K562 (cell line): ENCODE data around the gene GLRX. TPM values are rescaled to one million over a fixed set of nuclear protein-coding genes. Genes with fewer than 3 reads are reported as not detected.

Source experiments
- ATAC-seq: fragments of 200-7000 bp; cut with Tn5 transposase; 3 replicates; pipeline ENCODE4 v1.9.1; 2020; ENCODE audit warnings: moderate library complexity
- BruUV-seq: library from RNA; stranded (reverse); fragments of 400-500 nt; replicated peaks from 2 replicates; lab custom pipeline; 2021; lab: Mats Ljungman, UMichigan
- CTCF ChIA-PET: fragments of 300-600 bp; formaldehyde crosslinking; extraction: SDS; loops from one replicate; lab custom pipeline; 2021; ENCODE audit warnings: low intra/inter-chr PET ratio; lab: Yijun Ruan, JAX
- POLR2A ChIA-PET: fragments of 300-600, 350-650 bp; sonication (Branson Sonifier 250); formaldehyde crosslinking; extraction: SDS; loops from one replicate; lab custom pipeline; 2021; ENCODE audit warnings: antibody characterized with exemption, inconsistent platforms; lab: Yijun Ruan, JAX
- DNase-seq, 4 experiments: peaks; one replicate each; pipeline versions ENCODE4 v3.0.0 to v3.0.0-alpha.2; 2011 to 2018; ENCODE audit warnings: low spot score in 3 of 4, mixed read lengths in 3 of 4; ENCODE audit errors: extremely low read depth in 1 of 4
- FAIRE-seq: peaks from 2 replicates; lab custom pipeline; 2011; peaks lifted over from hg19 to GRCh38; lab: Jason Lieb, UNC
- H2AFZ ChIP-seq: 2 replicates; pipeline ENCODE4 v1.6.0; 2011; ENCODE audit warnings: low read depth, low read length, control low read depth, inconsistent platforms
- H3K27ac ChIP-seq: fragments of 200-600 bp; 3 replicates; pipeline ENCODE4 v1.8.0; 2011; ENCODE audit warnings: low read depth, mild to moderate bottlenecking, control low read depth, inconsistent platforms, low read length, moderate library complexity, mixed read lengths; ENCODE audit errors: extremely low read depth
- H3K27me3 ChIP-seq, 2 experiments: fragments of 300-600 bp in 1 of 2; 2 replicates in 1 of 2; 3 replicates in 1 of 2; pipeline versions ENCODE4 v1.6.0 to v1.8.0; 2011; ENCODE audit warnings: inconsistent platforms in 2 of 2, low read length in 2 of 2, mild to moderate bottlenecking in 1 of 2, mixed read lengths in 1 of 2, moderate library complexity in 1 of 2; ENCODE audit not compliant: control insufficient read depth in 2 of 2, insufficient read depth in 2 of 2
- H3K36me3 ChIP-seq: fragments of 300-600 bp; 3 replicates; pipeline ENCODE4 v1.8.0; 2011; ENCODE audit warnings: mild to moderate bottlenecking, low read length, inconsistent platforms; ENCODE audit not compliant: control insufficient read depth, insufficient read depth
- H3K4me1 ChIP-seq, 2 experiments: fragments of 200-600 bp in 1 of 2; replicated peaks in 1 of 2; 2 replicates in 1 of 2; 3 replicates in 1 of 2; pipeline versions ENCODE4 v1.5.1 to v1.8.0; 2011; ENCODE audit warnings: inconsistent platforms in 2 of 2, low read length in 2 of 2, mild to moderate bottlenecking in 1 of 2, mixed read lengths in 1 of 2, moderate library complexity in 1 of 2; ENCODE audit not compliant: control insufficient read depth in 2 of 2, insufficient read depth in 2 of 2
- H3K4me2 ChIP-seq: 2 replicates; pipeline ENCODE4 v1.6.1; 2011; ENCODE audit warnings: low read length, control low read depth, inconsistent platforms, mixed read lengths; ENCODE audit not compliant: insufficient read depth
- H3K4me3 ChIP-seq: fragments of 200-600 bp; sonication (generic), shearing (Covaris generic); 2 replicates; pipeline ENCODE4 v1.5.1; 2016; ENCODE audit warnings: control low read depth, inconsistent platforms
- H3K79me2 ChIP-seq: fragments of 200-600 bp; 3 replicates; pipeline ENCODE4 v1.8.0; 2011; ENCODE audit warnings: low read length, inconsistent platforms; ENCODE audit not compliant: control insufficient read depth, insufficient read depth
- H3K9ac ChIP-seq, 2 experiments: 2 replicates each; pipeline versions ENCODE4 v1.6.0 to v1.6.1; 2011; ENCODE audit warnings: low read depth in 2 of 2, low read length in 2 of 2, control low read depth in 1 of 2, inconsistent platforms in 1 of 2, mild to moderate bottlenecking in 1 of 2, mixed read lengths in 1 of 2; ENCODE audit not compliant: insufficient read depth in 1 of 2
- H3K9me1 ChIP-seq: one replicate; pipeline ENCODE4 v1.6.0; 2011; ENCODE audit warnings: inconsistent platforms, mild to moderate bottlenecking, low read length, moderate library complexity; ENCODE audit not compliant: control insufficient read depth, insufficient read depth
- H3K9me3 ChIP-seq: replicated peaks from 2 replicates; pipeline ENCODE4 v1.5.1; 2011; ENCODE audit warnings: low read depth, low read length, inconsistent platforms; ENCODE audit not compliant: control insufficient read depth, insufficient read depth
- H4K20me1 ChIP-seq: replicated peaks from 2 replicates; pipeline ENCODE4 v1.6.1; 2011; ENCODE audit warnings: low read length, inconsistent platforms, mixed read lengths; ENCODE audit not compliant: control insufficient read depth, insufficient read depth
- CBFA2T2 ChIP-seq: fragments of 450-650 bp; conservative IDR thresholded peaks from 2 replicates; pipeline ENCODE4 v1.6.1; 2017; ENCODE audit warnings: mild to moderate bottlenecking
- ETS2 ChIP-seq: IDR thresholded peaks from 2 replicates; pipeline ENCODE4 v1.6.1; 2016; ENCODE audit warnings: borderline replicate concordance, missing genetic modification characterization, mild to moderate bottlenecking, moderate library complexity, missing compliant biosample characterization; ENCODE audit not compliant: poor library complexity, severe bottlenecking
- ILK ChIP-seq: fragments of 450-650 bp; IDR thresholded peaks from 2 replicates; pipeline ENCODE4 v1.6.1; 2016; ENCODE audit warnings: missing genetic modification characterization, low read depth, mild to moderate bottlenecking, missing compliant biosample characterization, moderate library complexity, borderline replicate concordance
- POLR3A ChIP-seq: IDR thresholded peaks from 2 replicates; pipeline ENCODE4 v1.6.1; 2011; ENCODE audit warnings: borderline replicate concordance, mild to moderate bottlenecking, moderate library complexity; ENCODE audit not compliant: insufficient read length, insufficient read depth; ENCODE audit errors: extremely low read depth
- SAFB ChIP-seq: fragments of 200-400 bp; formaldehyde crosslinking; IDR thresholded peaks from 2 replicates; pipeline ENCODE4 v1.6.1; 2017; ENCODE audit warnings: low read depth, low read length, borderline replicate concordance
- TCF7 ChIP-seq: sonication (generic); IDR thresholded peaks from 2 replicates; pipeline ENCODE4 v1.6.1; 2016; ENCODE audit warnings: antibody characterized with exemption, borderline replicate concordance
- YBX1 ChIP-seq: fragments of 450-650 bp; IDR thresholded peaks from 2 replicates; pipeline ENCODE4 v1.7.1; 2016; ENCODE audit warnings: mild to moderate bottlenecking
- ZEB2 ChIP-seq: fragments of 450-650 bp; IDR thresholded peaks from 2 replicates; pipeline ENCODE4 v1.6.1; 2016
- ZNF764 ChIP-seq: fragments of 250-450 bp; sonication (Bioruptor Pico); IDR thresholded peaks from 2 replicates; pipeline ENCODE4 v1.4.0; 2020; ENCODE audit warnings: low read depth, mild to moderate bottlenecking, moderate library complexity
- WGBS: fragments of 100-300 bp; shearing (Covaris generic); methylation state at CpG from one replicate; pipeline ENCODE4 v1.1.6; 2016; ENCODE audit warnings: low coverage, mixed read lengths; ENCODE audit not compliant: insufficient coverage; ENCODE audit errors: missing lambda C conversion rate; 5-methylcytosine and 5-hydroxymethylcytosine counted together
- in situ Hi-C: fragments of 300-500 bp; cut with MboI; formaldehyde crosslinking; loops from 4 replicates; pipeline ENCODE4 v1.15.0; 2018; ENCODE audit warnings: inconsistent platforms, mixed read lengths
- intact Hi-C: fragments of 100-400 bp; cut with micrococcal nuclease; formaldehyde crosslinking; loops from 2 replicates; pipeline ENCODE4 v1.14.2; 2022
- polyA plus RNA-seq, 8 experiments: library from polyadenylated mRNA; depleted of rRNA in 4 of 8; stranded (reverse) in 5 of 8; unstranded in 3 of 8; fragments of >200 nt; fragmentation: Nextera tagmentation in 2 of 8; fragmentation: Illumina TruSeq in 1 of 8; extraction: Ambion mirVana in 2 of 8; extraction: Trizol in 1 of 8; gene quantifications; 2 replicates each; pipeline versions ENCODE4 v1.2.1 to v1.2.3, GENCODE V29; 2011 to 2014; ENCODE audit warnings: inconsistent platforms in 1 of 8, missing spikeins in 1 of 8
- total RNA-seq, 7 experiments: library from RNA; depleted of rRNA in 6 of 7; stranded (reverse); fragments of >200 nt in 6 of 7; fragmentation: Illumina TruSeq in 2 of 7; extraction: Trizol in 2 of 7; gene quantifications; 2 replicates each; pipeline versions ENCODE4 v1.2.1 to v1.2.3, GENCODE V29; 2011 to 2021; ENCODE audit warnings: low replicate concordance in 1 of 7
- TF ChIP-seq, protein P1 (sequence below): sonication (generic); formaldehyde crosslinking; IDR thresholded peaks from 2 replicates; pipeline ENCODE4 v1.8.0; 2022; ENCODE audit warnings: missing genetic modification reagents, mild to moderate bottlenecking, borderline replicate concordance
- TF ChIP-seq, protein P2 (sequence below): fragments of 250-450 bp; sonication (Bioruptor Pico); IDR thresholded peaks from 2 replicates; pipeline ENCODE4 v1.5.0; 2020; ENCODE audit warnings: mild to moderate bottlenecking, borderline replicate concordance
- TF ChIP-seq, protein P3 (sequence below): sonication (generic); formaldehyde crosslinking; IDR thresholded peaks from 2 replicates; pipeline ENCODE4 v1.8.0; 2022; ENCODE audit warnings: missing genetic modification reagents, mild to moderate bottlenecking, borderline replicate concordance
- TF ChIP-seq, protein P4 (sequence below): fragments of 200-800 bp; sonication (Bioruptor generic); IDR thresholded peaks from 2 replicates; pipeline ENCODE4 v1.6.1; 2017; ENCODE audit warnings: missing genetic modification characterization, missing compliant biosample characterization

Gene GLRX
- total and polyA plus RNA-seq, 9 of the 15 experiments (the other 6 are each of a cell fraction or from before 2014, with no cell fraction given) = 2.3 to 11.2 (median 4.6) TPM

DNA sequence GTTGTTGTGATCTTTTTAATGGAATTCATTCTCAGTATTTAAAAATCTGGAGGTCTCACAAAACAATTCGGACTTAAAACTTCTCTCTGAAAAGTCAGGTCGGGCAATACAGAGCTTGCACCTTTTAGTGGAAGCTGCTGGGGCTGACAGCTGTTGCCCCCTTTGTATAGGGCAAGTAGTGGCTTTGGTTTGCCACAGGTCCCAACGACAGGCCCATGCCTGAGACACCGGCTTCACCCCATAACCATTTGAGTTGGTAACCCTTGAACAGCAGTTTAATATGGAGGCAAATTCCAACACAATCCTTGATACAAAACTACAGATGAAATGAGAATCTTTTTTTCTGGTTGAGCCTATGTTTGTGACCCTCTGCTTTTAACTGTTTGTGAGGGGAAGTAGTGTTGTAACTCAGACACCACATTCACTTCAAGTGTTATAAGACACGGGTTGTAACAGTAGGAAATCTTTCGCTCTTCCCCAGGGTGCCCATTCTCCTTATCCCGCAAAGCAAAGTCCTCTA is 752 bp upstream of the GLRX start (continued):
- TF ChIP-seq, protein P1, sequence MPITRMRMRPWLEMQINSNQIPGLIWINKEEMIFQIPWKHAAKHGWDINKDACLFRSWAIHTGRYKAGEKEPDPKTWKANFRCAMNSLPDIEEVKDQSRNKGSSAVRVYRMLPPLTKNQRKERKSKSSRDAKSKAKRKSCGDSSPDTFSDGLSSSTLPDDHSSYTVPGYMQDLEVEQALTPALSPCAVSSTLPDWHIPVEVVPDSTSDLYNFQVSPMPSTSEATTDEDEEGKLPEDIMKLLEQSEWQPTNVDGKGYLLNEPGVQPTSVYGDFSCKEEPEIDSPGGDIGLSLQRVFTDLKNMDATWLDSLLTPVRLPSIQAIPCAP = no peak
- TF ChIP-seq, protein P2, sequence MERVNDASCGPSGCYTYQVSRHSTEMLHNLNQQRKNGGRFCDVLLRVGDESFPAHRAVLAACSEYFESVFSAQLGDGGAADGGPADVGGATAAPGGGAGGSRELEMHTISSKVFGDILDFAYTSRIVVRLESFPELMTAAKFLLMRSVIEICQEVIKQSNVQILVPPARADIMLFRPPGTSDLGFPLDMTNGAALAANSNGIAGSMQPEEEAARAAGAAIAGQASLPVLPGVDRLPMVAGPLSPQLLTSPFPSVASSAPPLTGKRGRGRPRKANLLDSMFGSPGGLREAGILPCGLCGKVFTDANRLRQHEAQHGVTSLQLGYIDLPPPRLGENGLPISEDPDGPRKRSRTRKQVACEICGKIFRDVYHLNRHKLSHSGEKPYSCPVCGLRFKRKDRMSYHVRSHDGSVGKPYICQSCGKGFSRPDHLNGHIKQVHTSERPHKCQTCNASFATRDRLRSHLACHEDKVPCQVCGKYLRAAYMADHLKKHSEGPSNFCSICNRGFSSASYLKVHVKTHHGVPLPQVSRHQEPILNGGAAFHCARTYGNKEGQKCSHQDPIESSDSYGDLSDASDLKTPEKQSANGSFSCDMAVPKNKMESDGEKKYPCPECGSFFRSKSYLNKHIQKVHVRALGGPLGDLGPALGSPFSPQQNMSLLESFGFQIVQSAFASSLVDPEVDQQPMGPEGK (CRISPR knock-in tag) = no peak

DNA sequence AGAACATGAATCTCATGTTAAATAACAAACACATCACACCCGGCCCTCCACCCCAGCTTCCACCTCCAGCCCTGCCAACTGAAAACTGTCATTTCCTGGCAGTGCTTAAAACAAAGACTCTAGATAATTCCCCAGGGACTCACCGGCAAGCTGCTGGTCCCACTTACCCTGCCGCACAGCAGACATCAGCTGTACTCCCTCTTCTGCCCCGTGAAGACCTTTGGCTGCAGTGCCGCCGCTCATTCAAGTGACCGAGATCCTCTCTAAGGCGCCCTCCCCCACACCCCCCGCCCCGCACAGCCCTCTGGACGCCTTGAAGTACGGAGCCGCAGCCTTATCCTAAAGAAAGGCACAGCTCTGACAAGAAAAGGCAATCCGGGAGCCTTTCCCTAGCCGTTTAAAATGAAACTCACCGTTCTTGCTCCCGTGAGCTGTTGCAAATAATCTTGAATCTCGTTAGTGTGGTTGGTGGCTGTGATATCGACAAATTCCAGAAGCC is 434 bp downstream of the GLRX start:
- Histone ChIP-seq H3K36me3 (no peaks in the 10 kb centered on the region), H3K79me2 (no peaks in the 10 kb centered on the region), H3K9me1 (no peaks in the 10 kb centered on the region), H3K27me3 (no peaks in the 10 kb centered on the region), H4K20me1 (no peaks in the 10 kb centered on the region), H3K4me1 (peaks cover 31 to 36% of the 10 kb centered on the region in 2 experiments; a peak in 4 of 5 replicates), H3K4me2 (peak overlapping the region; percentile 80), H3K9ac (peak overlapping the region; percentile 52 to 88; a peak in 3 of 4 replicates), H2AFZ (peak overlapping the region; percentile 95), H3K9me3 (no peaks in the 10 kb centered on the region), H3K4me3 (peak overlapping the region; percentile 48), H3K27ac (peak overlapping the region; percentile 41)
- no TSS peak for BruUV-seq
- CTCF ChIA-PET = no interaction called here
- FAIRE-seq (no peak), DNase-seq (peak; percentile 60 to 80 (median 71)), ATAC-seq (peak; percentile 84)
- WGBS = 2% methylated on average over 19 of the region's 19 CpGs
- intact Hi-C loops = no loop called here
- POLR2A ChIA-PET = interaction anchor here (0.6 to 1.5 kb wide), 8 partner anchors 10 to 175 kb away, joined by 3 to 6 read pairs (median 4); partner anchors contain the start of gene RFESD
- in situ Hi-C loops = no loop called here
- TF ChIP-seq CBFA2T2 (no peak), ILK (tag) (no peak), ETS2 (tag) (no peak), YBX1 (no peak), TCF7 (no peak), ZNF764 (CRISPR knock-in tag) (no peak), SAFB (no peak), POLR3A (no peak), ZEB2 (no peak)
- TF ChIP-seq, protein P3, sequence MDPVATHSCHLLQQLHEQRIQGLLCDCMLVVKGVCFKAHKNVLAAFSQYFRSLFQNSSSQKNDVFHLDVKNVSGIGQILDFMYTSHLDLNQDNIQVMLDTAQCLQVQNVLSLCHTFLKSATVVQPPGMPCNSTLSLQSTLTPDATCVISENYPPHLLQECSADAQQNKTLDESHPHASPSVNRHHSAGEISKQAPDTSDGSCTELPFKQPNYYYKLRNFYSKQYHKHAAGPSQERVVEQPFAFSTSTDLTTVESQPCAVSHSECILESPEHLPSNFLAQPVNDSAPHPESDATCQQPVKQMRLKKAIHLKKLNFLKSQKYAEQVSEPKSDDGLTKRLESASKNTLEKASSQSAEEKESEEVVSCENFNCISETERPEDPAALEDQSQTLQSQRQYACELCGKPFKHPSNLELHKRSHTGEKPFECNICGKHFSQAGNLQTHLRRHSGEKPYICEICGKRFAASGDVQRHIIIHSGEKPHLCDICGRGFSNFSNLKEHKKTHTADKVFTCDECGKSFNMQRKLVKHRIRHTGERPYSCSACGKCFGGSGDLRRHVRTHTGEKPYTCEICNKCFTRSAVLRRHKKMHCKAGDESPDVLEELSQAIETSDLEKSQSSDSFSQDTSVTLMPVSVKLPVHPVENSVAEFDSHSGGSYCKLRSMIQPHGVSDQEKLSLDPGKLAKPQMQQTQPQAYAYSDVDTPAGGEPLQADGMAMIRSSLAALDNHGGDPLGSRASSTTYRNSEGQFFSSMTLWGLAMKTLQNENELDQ (CRISPR knock-in tag) = no peak
- TF ChIP-seq, protein P4, sequence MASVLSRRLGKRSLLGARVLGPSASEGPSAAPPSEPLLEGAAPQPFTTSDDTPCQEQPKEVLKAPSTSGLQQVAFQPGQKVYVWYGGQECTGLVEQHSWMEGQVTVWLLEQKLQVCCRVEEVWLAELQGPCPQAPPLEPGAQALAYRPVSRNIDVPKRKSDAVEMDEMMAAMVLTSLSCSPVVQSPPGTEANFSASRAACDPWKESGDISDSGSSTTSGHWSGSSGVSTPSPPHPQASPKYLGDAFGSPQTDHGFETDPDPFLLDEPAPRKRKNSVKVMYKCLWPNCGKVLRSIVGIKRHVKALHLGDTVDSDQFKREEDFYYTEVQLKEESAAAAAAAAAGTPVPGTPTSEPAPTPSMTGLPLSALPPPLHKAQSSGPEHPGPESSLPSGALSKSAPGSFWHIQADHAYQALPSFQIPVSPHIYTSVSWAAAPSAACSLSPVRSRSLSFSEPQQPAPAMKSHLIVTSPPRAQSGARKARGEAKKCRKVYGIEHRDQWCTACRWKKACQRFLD (CRISPR knock-in tag) = 0 out of 2 replicates have a peak, but pooled peaks have one; percentile 43
